ENCODE measurements around the gene RPL29. TPM values are rescaled to one million over a fixed set of nuclear protein-coding genes. Genes with fewer than 3 reads are reported as not detected.

RPL29 gene
- total and polyA plus RNA-seq, 7 donors = 1,247 to 2,993 (median 2,094) TPM

- no peak for DNase-seq
- Histone ChIP-seq H3K9me3 (no peaks in the 10 kb centered on the region), H3K27ac (no peak overlapping the region), H3K36me3 (no peaks in the 10 kb centered on the region), H3K27me3 (no peaks in the 10 kb centered on the region), H3K4me3 (no peak overlapping the region), H3K4me1 (no peaks in the 10 kb centered on the region)
- intact Hi-C loops (cut with DNase I) = no loop called here
- TF ChIP-seq EP300 (IDR thresholded peaks at IDR 0.05) = no peak
- TF ChIP-seq POLR2A (IDR thresholded peaks at IDR 0.05) = no peak
- TF ChIP-seq POLR2AphosphoS5 (IDR thresholded peaks at IDR 0.05) = no peak
- WGBS, 2 donors = 86 to 89% methylated on average over 9 of the region's 9 CpGs
Measured at GRCh38 chr3:52029053-52029452, 33.4 kb upstream of the RPL29 start.

GRCh38 chr3:52028572-52028971 is 32.9 kb upstream of the RPL29 start:
- no peak for TF ChIP-seq CTCF (IDR thresholded peaks at IDR 0.05)
- TF ChIP-seq POLR2AphosphoS5 (IDR thresholded peaks at IDR 0.05) = no peak
- TF ChIP-seq EP300 (IDR thresholded peaks at IDR 0.05) = no peak
- no peak for TF ChIP-seq POLR2A (IDR thresholded peaks at IDR 0.05)
- Histone ChIP-seq H3K27ac (no peak overlapping the region), H3K36me3 (no peaks in the 10 kb centered on the region), H3K27me3 (no peaks in the 10 kb centered on the region), H3K4me3 (no peak overlapping the region), H3K9me3 (no peaks in the 10 kb centered on the region), H3K4me1 (peaks cover 0 to 3% (median under 1%) of the 10 kb centered on the region in 4 donors)
- 86 to 87% methylated on average over 12 of the region's 12 CpGs for WGBS, 2 donors
- intact Hi-C loops (cut with DNase I) = no loop called here
- DNase-seq = no peak

GRCh38 chr3:52026041-52026440 is 30.3 kb upstream of the RPL29 start:
- TF ChIP-seq POLR2AphosphoS5 (IDR thresholded peaks at IDR 0.05) = no peak
- no peak for TF ChIP-seq CTCF (IDR thresholded peaks at IDR 0.05)
- TF ChIP-seq POLR2A (IDR thresholded peaks at IDR 0.05) = no peak
- no peak for TF ChIP-seq EP300 (IDR thresholded peaks at IDR 0.05)
- Histone ChIP-seq H3K27me3 (no peaks in the 10 kb centered on the region), H3K27ac (no peak overlapping the region), H3K4me3 (no peak overlapping the region), H3K36me3 (no peaks in the 10 kb centered on the region), H3K9me3 (no peaks in the 10 kb centered on the region), H3K4me1 (peaks cover 0 to 19% (median 18%) of the 10 kb centered on the region in 4 donors)
- 75 to 76% methylated on average over 4 of the region's 4 CpGs for WGBS, 2 donors
- DNase-seq = no peak
- intact Hi-C loops (cut with DNase I) = no loop called here

GRCh38 chr3:52025453-52025852 is 29.8 kb upstream of the RPL29 start:
- Histone ChIP-seq H3K9me3 (no peaks in the 10 kb centered on the region), H3K4me3 (no peak overlapping the region), H3K4me1 (peaks cover 0 to 19% (median 18%) of the 10 kb centered on the region in 4 donors), H3K27me3 (no peaks in the 10 kb centered on the region), H3K27ac (no peak overlapping the region), H3K36me3 (no peaks in the 10 kb centered on the region)
- DNase-seq = no peak
- intact Hi-C loops (cut with DNase I) = no loop called here
- TF ChIP-seq EP300 (IDR thresholded peaks at IDR 0.05) (no peak), POLR2A (IDR thresholded peaks at IDR 0.05) (no peak), POLR2AphosphoS5 (IDR thresholded peaks at IDR 0.05) (no peak), CTCF (IDR thresholded peaks at IDR 0.05) (no peak)
- WGBS, 2 donors = 79 to 86% methylated on average over 7 of the region's 7 CpGs

- no peak for TF ChIP-seq EP300 (IDR thresholded peaks at IDR 0.05)
- no peak for TF ChIP-seq POLR2AphosphoS5 (IDR thresholded peaks at IDR 0.05)
- TF ChIP-seq CTCF (IDR thresholded peaks at IDR 0.05) = no peak
- TF ChIP-seq POLR2A (IDR thresholded peaks at IDR 0.05) = no peak
- Histone ChIP-seq H3K9me3 (no peaks in the 10 kb centered on the region), H3K4me1 (peaks cover 0 to 19% (median 18%) of the 10 kb centered on the region in 4 donors), H3K27ac (no peak overlapping the region), H3K27me3 (no peaks in the 10 kb centered on the region), H3K4me3 (no peak overlapping the region), H3K36me3 (no peaks in the 10 kb centered on the region)
- DNase-seq = no peak
- intact Hi-C loops (cut with DNase I) = no loop called here
- WGBS, 2 donors = 85 to 87% methylated on average over 6 of the region's 6 CpGs
Measured at GRCh38 chr3:52024765-52025452, 29.2 kb upstream of the RPL29 start.

Measured in sigmoid colon (tissue), 7 donors.